IMR-90 (cell line): ENCODE results near the gene LRRK2. TPM values are rescaled to one million over a fixed set of nuclear protein-coding genes. Genes with fewer than 3 reads are reported as not detected.

ENCODE experiments used
- ATAC-seq: fragments of 200-7000 bp; cut with Tn5 transposase; 2 replicates; pipeline ENCODE4 v1.9.1; 2020; ENCODE audit warnings: low read depth, mild to moderate bottlenecking, moderate library complexity
- BruUV-seq: library from RNA; stranded (reverse); fragments of 400-500 nt; replicated peaks from 2 replicates; lab custom pipeline; 2021; lab: Mats Ljungman, UMichigan
- CTCF ChIA-PET: fragments of 300-600 bp; formaldehyde crosslinking; extraction: SDS; loops from one replicate; lab custom pipeline; 2021; ENCODE audit warnings: antibody characterized with exemption; lab: Yijun Ruan, JAX
- POLR2A ChIA-PET: fragments of 300-600 bp; sonication (Branson Sonifier 250); formaldehyde crosslinking; loops from one replicate; lab custom pipeline; 2022; ENCODE audit warnings: antibody characterized with exemption; ENCODE audit not compliant: unreplicated experiment; lab: Charles Lee
- DNase-seq: peaks from one replicate; pipeline ENCODE4 v3.0.0; 2013
- H2AFZ ChIP-seq: replicated peaks from 2 replicates; pipeline ENCODE3; 2013; ENCODE audit warnings: low read length, mild to moderate bottlenecking; ENCODE audit not compliant: poor library complexity
- H2AK5ac ChIP-seq: 2 replicates; pipeline ENCODE4 v1.6.1; 2013; ENCODE audit warnings: low read depth, low read length, inconsistent platforms
- H2AK9ac ChIP-seq: replicated peaks from 2 replicates; pipeline ENCODE3; 2013; ENCODE audit warnings: mild to moderate bottlenecking, low read depth, low read length, moderate library complexity; ENCODE audit not compliant: poor library complexity
- H2BK120ac ChIP-seq: 2 replicates; pipeline ENCODE4 v1.6.1; 2013; ENCODE audit warnings: low read depth, low read length, inconsistent platforms
- H2BK15ac ChIP-seq: 3 replicates; pipeline ENCODE4 v1.6.1; 2013; ENCODE audit warnings: low read depth, low read length, inconsistent platforms
- H2BK20ac ChIP-seq: 2 replicates; pipeline ENCODE4 v1.6.1; 2013; ENCODE audit warnings: low read depth, mild to moderate bottlenecking, inconsistent platforms, low read length, moderate library complexity
- H2BK5ac ChIP-seq: 2 replicates; pipeline ENCODE4 v1.6.1; 2013; ENCODE audit warnings: mild to moderate bottlenecking, low read depth, low read length, inconsistent platforms; ENCODE audit not compliant: poor library complexity, severe bottlenecking
- H3K14ac ChIP-seq: replicated peaks from 2 replicates; pipeline ENCODE4 v1.6.1; 2013; ENCODE audit warnings: low read depth, low read length, inconsistent platforms
- H3K18ac ChIP-seq: 2 replicates; pipeline ENCODE4 v1.6.1; 2013; ENCODE audit warnings: low read depth, low read length, control low read depth
- H3K23ac ChIP-seq: 2 replicates; pipeline ENCODE4 v1.6.1; 2013; ENCODE audit warnings: low read depth, low read length, inconsistent platforms
- H3K27ac ChIP-seq: 2 replicates; pipeline ENCODE4 v1.5.1; 2013; ENCODE audit warnings: mild to moderate bottlenecking, control low read depth, low read length; ENCODE audit not compliant: insufficient read depth
- H3K27me3 ChIP-seq: 2 replicates; pipeline ENCODE4 v1.6.1; 2013; ENCODE audit warnings: low read length; ENCODE audit not compliant: control insufficient read depth, insufficient read depth
- H3K36me3 ChIP-seq: 2 replicates; pipeline ENCODE4 v1.6.1; 2013; ENCODE audit warnings: low read length, mixed read lengths; ENCODE audit not compliant: control insufficient read depth, insufficient read depth
- H3K4ac ChIP-seq: 2 replicates; pipeline ENCODE4 v1.6.1; 2013; ENCODE audit warnings: low read depth, low read length, inconsistent platforms
- H3K4me1 ChIP-seq: 2 replicates; pipeline ENCODE4 v1.6.1; 2013; ENCODE audit warnings: low read length, mixed read lengths; ENCODE audit not compliant: control insufficient read depth, insufficient read depth
- H3K4me2 ChIP-seq: 2 replicates; pipeline ENCODE4 v1.6.1; 2013; ENCODE audit warnings: low read depth, mild to moderate bottlenecking, control low read depth, low read length, moderate library complexity
- H3K4me3 ChIP-seq: 2 replicates; pipeline ENCODE4 v1.5.1; 2013; ENCODE audit warnings: low read depth, mild to moderate bottlenecking, control low read depth, low read length, moderate library complexity; ENCODE audit not compliant: insufficient read depth
- H3K56ac ChIP-seq: 2 replicates; pipeline ENCODE4 v1.6.1; 2013; ENCODE audit warnings: low read length, inconsistent platforms; ENCODE audit not compliant: insufficient read depth; ENCODE audit errors: extremely low read depth
- H3K79me1 ChIP-seq, 2 experiments: 2 replicates each; pipeline ENCODE4 v1.6.1; 2013; ENCODE audit warnings: low read length in 2 of 2, inconsistent platforms in 1 of 2, low read depth in 1 of 2
- H3K9ac ChIP-seq: 2 replicates; pipeline ENCODE4 v1.6.1; 2013; ENCODE audit warnings: low read depth, low read length, control low read depth
- H3K9me1 ChIP-seq: 2 replicates; pipeline ENCODE4 v1.6.1; 2013; ENCODE audit warnings: low read length, inconsistent platforms; ENCODE audit not compliant: insufficient read depth
- H3K9me3 ChIP-seq: 2 replicates; pipeline ENCODE4 v1.6.1; 2013; ENCODE audit warnings: low read length; ENCODE audit not compliant: control insufficient read depth, insufficient read depth
- H4K20me1 ChIP-seq: 2 replicates; pipeline ENCODE4 v1.6.1; 2013; ENCODE audit warnings: low read length, inconsistent platforms; ENCODE audit not compliant: insufficient read depth
- H4K5ac ChIP-seq: 2 replicates; pipeline ENCODE4 v1.6.1; 2013; ENCODE audit warnings: mild to moderate bottlenecking, low read depth, low read length, control low read depth
- H4K8ac ChIP-seq, 2 experiments: 2 replicates each; pipeline ENCODE4 v1.6.1; 2013; ENCODE audit warnings: low read depth in 2 of 2, low read length in 2 of 2, control low read depth in 1 of 2, inconsistent platforms in 1 of 2
- H4K91ac ChIP-seq: 2 replicates; pipeline ENCODE4 v1.6.1; 2013; ENCODE audit warnings: low read depth, low read length, inconsistent platforms; ENCODE audit not compliant: insufficient read depth
- BHLHE40 ChIP-seq: fragments of 150-350 bp; IDR thresholded peaks from 2 replicates; pipeline ENCODE4 v1.6.1; 2016; ENCODE audit warnings: mild to moderate bottlenecking, low read depth, low read length
- ELK1 ChIP-seq: fragments of 150-350 bp; IDR thresholded peaks from 2 replicates; pipeline ENCODE4 v1.6.1; 2016; ENCODE audit warnings: low read depth, mild to moderate bottlenecking, low read length, moderate library complexity, borderline replicate concordance
- MAFK ChIP-seq: IDR thresholded peaks from 2 replicates; pipeline ENCODE4 v1.6.1; 2012; ENCODE audit warnings: low read depth, low read length, improper control_type of control experiment
- MAZ ChIP-seq: IDR thresholded peaks from 2 replicates; pipeline ENCODE4 v1.6.1; 2012; ENCODE audit warnings: low read depth, mild to moderate bottlenecking, low read length, improper control_type of control experiment, moderate library complexity, borderline replicate concordance
- MXI1 ChIP-seq: IDR thresholded peaks from 2 replicates; pipeline ENCODE4 v1.6.1; 2012; ENCODE audit warnings: low read depth, mild to moderate bottlenecking, low read length, moderate library complexity, borderline replicate concordance
- RAD21 ChIP-seq: IDR thresholded peaks from 2 replicates; pipeline ENCODE4 v1.6.1; 2012; ENCODE audit warnings: low read length, improper control_type of control experiment
- RCOR1 ChIP-seq: IDR thresholded peaks from 2 replicates; pipeline ENCODE4 v1.6.1; 2012; ENCODE audit warnings: mild to moderate bottlenecking, low read length, improper control_type of control experiment; ENCODE audit not compliant: insufficient replicate concordance
- RFX5 ChIP-seq: IDR thresholded peaks from 2 replicates; pipeline ENCODE4 v1.8.0; 2012; ENCODE audit warnings: low read depth, mild to moderate bottlenecking, low read length, moderate library complexity
- SMC3 ChIP-seq: fragments of 150-350 bp; IDR thresholded peaks from 2 replicates; pipeline ENCODE4 v1.6.1; 2016; ENCODE audit warnings: low read depth, mild to moderate bottlenecking, antibody characterized with exemption, low read length, moderate library complexity
- USF2 ChIP-seq: fragments of 150-350 bp; IDR thresholded peaks from 2 replicates; pipeline ENCODE4 v1.6.1; 2017; ENCODE audit warnings: mild to moderate bottlenecking, antibody characterized with exemption, low read length, low read depth
- WGBS, 2 experiments: methylation state at CpG; one replicate each; pipeline versions ENCODE4 v1.1.5 to v1.1.7; 2013; ENCODE audit warnings: missing lambda C conversion rate in 2 of 2; ENCODE audit not compliant: insufficient read length in 1 of 2; ENCODE audit errors: extremely low coverage in 2 of 2; 5-methylcytosine and 5-hydroxymethylcytosine counted together
- dilution Hi-C: fragments of 300-500 bp; cut with HindIII; formaldehyde crosslinking; loops from one replicate; pipeline ENCODE4 v1.14.3; 2018; ENCODE audit warnings: low sequenced_read_pairs; ENCODE audit not compliant: unreplicated experiment
- in situ Hi-C: fragments of 300-500 bp; cut with MboI; formaldehyde crosslinking; loops from 3 replicates; pipeline ENCODE4 v1.14.3; 2019; ENCODE audit warnings: low sequenced_read_pairs, inconsistent platforms, mixed read lengths
- intact Hi-C: fragments of 100-400 bp; cut with micrococcal nuclease; formaldehyde crosslinking; loops from 2 replicates; pipeline ENCODE4 v1.10.0; 2022
- polyA plus RNA-seq, 3 experiments: library from polyadenylated mRNA; depleted of rRNA; stranded (reverse); fragments of >200 nt; gene quantifications; 2 replicates each; pipeline ENCODE4 v1.2.3, GENCODE V29; 2012; ENCODE audit warnings: low replicate concordance in 1 of 3
- total RNA-seq: library from RNA; depleted of rRNA; stranded (reverse); fragments of >200 nt; gene quantifications from 2 replicates; pipeline ENCODE4 v1.2.3, GENCODE V29; 2012

LRRK2 gene
- total and polyA plus RNA-seq, 2 of the 4 experiments (the other 2 are of a cell fraction) = 0.17 to 0.54 TPM

- dilution Hi-C loops = no loop called here
- Histone ChIP-seq H3K9ac (no peak overlapping the region), H3K4me3 (no peak overlapping the region), H2BK20ac (no peak overlapping the region), H3K4me2 (no peak overlapping the region), H3K14ac (no peak overlapping the region), H3K18ac (no peak overlapping the region), H4K20me1 (no peaks in the 10 kb centered on the region), H3K56ac (no peak overlapping the region), H2AK9ac (no peak overlapping the region), H3K9me1 (no peaks in the 10 kb centered on the region), H3K4ac (no peak overlapping the region), H4K5ac (no peak overlapping the region), H3K27me3 (no peaks in the 10 kb centered on the region), H2BK15ac (no peak overlapping the region), H4K91ac (no peak overlapping the region), H3K9me3 (no peaks in the 10 kb centered on the region), H2BK120ac (no peak overlapping the region), H2BK5ac (no peak overlapping the region), H3K36me3 (no peaks in the 10 kb centered on the region), H3K79me1 (no peaks in the 10 kb centered on the region), H2AFZ (no peak overlapping the region), H3K23ac (no peak overlapping the region), H3K27ac (no peak overlapping the region), H3K4me1 (no peaks in the 10 kb centered on the region), H2AK5ac (no peak overlapping the region), H4K8ac (no peak overlapping the region)
- no peak for DNase-seq
- in situ Hi-C loops = no loop called here
- no CpG with 5 or more reads among the region's 1 CpG for WGBS, 2 experiments
- ChIA-PET CTCF (no interaction called here), POLR2A (no interaction called here)
- no TSS peak for BruUV-seq
- intact Hi-C loops = no loop called here
- ATAC-seq = no peak
- TF ChIP-seq MXI1 = no peak
- no peak for TF ChIP-seq ELK1
- TF ChIP-seq USF2 = no peak
- no peak for TF ChIP-seq MAFK
- TF ChIP-seq SMC3 = no peak
- no peak for TF ChIP-seq RAD21
- TF ChIP-seq MAZ = no peak
- TF ChIP-seq RCOR1 = no peak
- TF ChIP-seq RFX5 = no peak
- no peak for TF ChIP-seq BHLHE40
These were observed 57.1 kb downstream of the LRRK2 start for GRCh38 chr12:40281791-40282364.
